ENCODE measurements around the gene PAH. TPM values are rescaled to one million over a fixed set of nuclear protein-coding genes. Genes with fewer than 3 reads are reported as not detected.

The PAH gene
- total and polyA plus RNA-seq, 2 of the 4 experiments (the other 2 are of a cell fraction) = not detected

- Histone ChIP-seq H3K27ac (ENCODE audit: insufficient read depth, low read length) (no peak overlapping the region), H2AK9ac (replicated peaks; ENCODE audit: low read depth, low read length, poor library complexity) (no peak overlapping the region), H3K4me3 (ENCODE audit: insufficient read depth, low read depth, low read length) (no peak overlapping the region), H2BK120ac (ENCODE audit: low read depth, low read length) (no peak overlapping the region), H4K91ac (ENCODE audit: insufficient read depth, low read depth, low read length) (no peak overlapping the region), H4K5ac (ENCODE audit: low read depth, low read length) (no peak overlapping the region), H4K20me1 (ENCODE audit: insufficient read depth, low read length) (no peaks in the 10 kb centered on the region), H3K56ac (ENCODE audit: extremely low read depth, insufficient read depth, low read length) (no peak overlapping the region), H2AFZ (replicated peaks; ENCODE audit: low read length, poor library complexity) (no peak overlapping the region), H3K4me2 (ENCODE audit: low read depth, low read length) (no peak overlapping the region), H3K9ac (ENCODE audit: low read depth, low read length) (no peak overlapping the region), H3K36me3 (ENCODE audit: control insufficient read depth, insufficient read depth, low read length) (no peaks in the 10 kb centered on the region), H2BK5ac (ENCODE audit: low read depth, low read length, poor library complexity, severe bottlenecking) (no peak overlapping the region), H3K9me1 (ENCODE audit: insufficient read depth, low read length) (no peaks in the 10 kb centered on the region), H2BK15ac (ENCODE audit: low read depth, low read length) (no peak overlapping the region), H4K8ac (ENCODE audit: low read depth in 2 of 2, low read length in 2 of 2) (no peak overlapping the region), H3K4me1 (ENCODE audit: control insufficient read depth, insufficient read depth, low read length) (no peaks in the 10 kb centered on the region), H3K18ac (ENCODE audit: low read depth, low read length) (no peak overlapping the region), H2AK5ac (ENCODE audit: low read depth, low read length) (no peak overlapping the region), H3K4ac (ENCODE audit: low read depth, low read length) (no peak overlapping the region), H3K9me3 (ENCODE audit: control insufficient read depth, insufficient read depth, low read length) (peaks cover 14% of the 10 kb centered on the region), H3K27me3 (ENCODE audit: control insufficient read depth, insufficient read depth, low read length) (no peaks in the 10 kb centered on the region), H3K23ac (ENCODE audit: low read depth, low read length) (no peak overlapping the region), H3K14ac (replicated peaks; ENCODE audit: low read depth, low read length) (no peak overlapping the region), H3K79me1 (ENCODE audit: low read depth in 1 of 2, low read length in 2 of 2) (no peaks in the 10 kb centered on the region), H2BK20ac (ENCODE audit: low read depth, low read length) (no peak overlapping the region)
- dilution Hi-C loops (cut with HindIII; ENCODE audit: low sequenced_read_pairs, unreplicated experiment) (no loop called here), in situ Hi-C loops (cut with MboI; ENCODE audit: low sequenced_read_pairs) (no loop called here), intact Hi-C loops (cut with micrococcal nuclease) (no loop called here)
- ChIA-PET POLR2A (ENCODE audit: unreplicated experiment) (no interaction called here), CTCF (no interaction called here)
- no CpG with 5 or more reads among the region's 6 CpGs for WGBS, 2 experiments (ENCODE audit: extremely low coverage in 2 of 2, insufficient read length in 1 of 2)
- TF ChIP-seq MAZ (IDR thresholded peaks at IDR 0.05; ENCODE audit: borderline replicate concordance, low read depth, low read length) (no peak), RFX5 (IDR thresholded peaks at IDR 0.05; ENCODE audit: low read depth, low read length) (no peak), SMC3 (IDR thresholded peaks at IDR 0.05; ENCODE audit: low read depth, low read length) (no peak), RAD21 (IDR thresholded peaks at IDR 0.05; ENCODE audit: low read length) (no peak), NFE2L2 (IDR thresholded peaks at IDR 0.05; ENCODE audit: low read depth, low read length) (no peak), CHD1 (IDR thresholded peaks at IDR 0.05; ENCODE audit: low read depth, low read length) (no peak), MAFK (IDR thresholded peaks at IDR 0.05; ENCODE audit: low read depth, low read length) (no peak), FOS (IDR thresholded peaks at IDR 0.05; ENCODE audit: low read depth, low read length) (no peak), POLR2A (IDR thresholded peaks at IDR 0.05; ENCODE audit: low read depth, low read length) (no peak), BHLHE40 (IDR thresholded peaks at IDR 0.05; ENCODE audit: low read depth, low read length) (no peak), CEBPB (IDR thresholded peaks at IDR 0.05; ENCODE audit: low read depth, low read length) (no peak), USF2 (IDR thresholded peaks at IDR 0.05; ENCODE audit: low read depth, low read length) (no peak)
- TF ChIP-seq, protein P1, sequence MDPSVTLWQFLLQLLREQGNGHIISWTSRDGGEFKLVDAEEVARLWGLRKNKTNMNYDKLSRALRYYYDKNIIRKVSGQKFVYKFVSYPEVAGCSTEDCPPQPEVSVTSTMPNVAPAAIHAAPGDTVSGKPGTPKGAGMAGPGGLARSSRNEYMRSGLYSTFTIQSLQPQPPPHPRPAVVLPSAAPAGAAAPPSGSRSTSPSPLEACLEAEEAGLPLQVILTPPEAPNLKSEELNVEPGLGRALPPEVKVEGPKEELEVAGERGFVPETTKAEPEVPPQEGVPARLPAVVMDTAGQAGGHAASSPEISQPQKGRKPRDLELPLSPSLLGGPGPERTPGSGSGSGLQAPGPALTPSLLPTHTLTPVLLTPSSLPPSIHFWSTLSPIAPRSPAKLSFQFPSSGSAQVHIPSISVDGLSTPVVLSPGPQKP (IDR thresholded peaks at IDR 0.05; ENCODE audit: borderline replicate concordance, low read depth, low read length) = no peak
- TF ChIP-seq, protein P2, sequence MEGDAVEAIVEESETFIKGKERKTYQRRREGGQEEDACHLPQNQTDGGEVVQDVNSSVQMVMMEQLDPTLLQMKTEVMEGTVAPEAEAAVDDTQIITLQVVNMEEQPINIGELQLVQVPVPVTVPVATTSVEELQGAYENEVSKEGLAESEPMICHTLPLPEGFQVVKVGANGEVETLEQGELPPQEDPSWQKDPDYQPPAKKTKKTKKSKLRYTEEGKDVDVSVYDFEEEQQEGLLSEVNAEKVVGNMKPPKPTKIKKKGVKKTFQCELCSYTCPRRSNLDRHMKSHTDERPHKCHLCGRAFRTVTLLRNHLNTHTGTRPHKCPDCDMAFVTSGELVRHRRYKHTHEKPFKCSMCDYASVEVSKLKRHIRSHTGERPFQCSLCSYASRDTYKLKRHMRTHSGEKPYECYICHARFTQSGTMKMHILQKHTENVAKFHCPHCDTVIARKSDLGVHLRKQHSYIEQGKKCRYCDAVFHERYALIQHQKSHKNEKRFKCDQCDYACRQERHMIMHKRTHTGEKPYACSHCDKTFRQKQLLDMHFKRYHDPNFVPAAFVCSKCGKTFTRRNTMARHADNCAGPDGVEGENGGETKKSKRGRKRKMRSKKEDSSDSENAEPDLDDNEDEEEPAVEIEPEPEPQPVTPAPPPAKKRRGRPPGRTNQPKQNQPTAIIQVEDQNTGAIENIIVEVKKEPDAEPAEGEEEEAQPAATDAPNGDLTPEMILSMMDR (conservative IDR thresholded peaks at IDR 0.05; ENCODE audit: low read depth, low read length) = no peak
- ATAC-seq (ENCODE audit: low read depth) (no peak), DNase-seq (no peak)
- no TSS peak for BruUV-seq (replicated peaks)
Observed at GRCh38 chr12:102876883-102877282, 40.2 kb downstream of the PAH start.

All from IMR-90 (cell line).